ENCODE results near the gene RCOR3.
A peak's percentile ranks its signal among the peaks of the same experiment; 100 is the strongest.

RCOR3 gene

GRCh38 chr1:211324992-211325775 is 66.0 kb downstream of the RCOR3 start:
- no peak for DNase-seq (ENCODE audit: low spot score)

- DNase-seq (ENCODE audit: low spot score), result no peak
Observed at GRCh38 chr1:211326140-211326527, 67.0 kb downstream of the RCOR3 start.

- peak; percentile 44 for DNase-seq (ENCODE audit: low spot score)
Observed at GRCh38 chr1:211326528-211327345, 67.6 kb downstream of the RCOR3 start, which contains the start of gene TRAF5. TSS of gene TRAF5 (plus strand) at chr1:211326833. CDS start at chr1:211353240, 26,407 bp downstream.

- peak; percentile 47 for DNase-seq (ENCODE audit: low spot score)
Observed at GRCh38 chr1:211327346-211327921, 68.3 kb downstream of the RCOR3 start.

GRCh38 chr1:211328084-211328694 is 69.0 kb downstream of the RCOR3 start:
- no peak for DNase-seq (ENCODE audit: low spot score)

- no peak for DNase-seq (ENCODE audit: low spot score)
Observed at GRCh38 chr1:211328866-211329475, 69.8 kb downstream of the RCOR3 start.

- peak; percentile 77 for DNase-seq (ENCODE audit: low spot score)
Observed at GRCh38 chr1:211329764-211330201, 70.6 kb downstream of the RCOR3 start.

GRCh38 chr1:211330282-211330936 is 71.2 kb downstream of the RCOR3 start:
- DNase-seq (ENCODE audit: low spot score), result no peak

GRCh38 chr1:211331011-211331709 is 72.0 kb downstream of the RCOR3 start:
- DNase-seq (ENCODE audit: low spot score), result no peak

GRCh38 chr1:211332036-211332616 is 73.0 kb downstream of the RCOR3 start:
- no peak for DNase-seq (ENCODE audit: low spot score)

GRCh38 chr1:211332830-211333229 is 73.7 kb downstream of the RCOR3 start:
- DNase-seq (ENCODE audit: low spot score), result no peak

GRCh38 chr1:211333906-211334305 is 74.7 kb downstream of the RCOR3 start:
- no peak for DNase-seq (ENCODE audit: low spot score)

- no peak for DNase-seq (ENCODE audit: low spot score)
Observed at GRCh38 chr1:211334986-211335385, 75.8 kb downstream of the RCOR3 start.

- DNase-seq (ENCODE audit: low spot score), result peak; percentile 64
Observed at GRCh38 chr1:211335522-211336157, 76.5 kb downstream of the RCOR3 start.

- no peak for DNase-seq (ENCODE audit: low spot score)
Observed at GRCh38 chr1:211336161-211336560, 77.0 kb downstream of the RCOR3 start.

GRCh38 chr1:211336775-211337174 is 77.6 kb downstream of the RCOR3 start:
- no peak for DNase-seq (ENCODE audit: low spot score)

- no peak for DNase-seq (ENCODE audit: low spot score)
Observed at GRCh38 chr1:211337430-211338223, 78.5 kb downstream of the RCOR3 start.

- DNase-seq (ENCODE audit: low spot score), result no peak
Observed at GRCh38 chr1:211338224-211338620, 79.1 kb downstream of the RCOR3 start.

GRCh38 chr1:211339631-211340041 is 80.5 kb downstream of the RCOR3 start:
- DNase-seq (ENCODE audit: low spot score), result no peak

All from germinal center (tissue), 1 donor.